Spleen (tissue), 7 donors: ENCODE data around the gene ABCA4.

ENCODE experiments used
- CTCF ChIP-seq, 11 experiments: fragments of 200-600 bp in 7 of 11; fragments of 450-650 bp in 4 of 11; sonication (generic) in 4 of 11; IDR thresholded peaks in 8 of 11; conservative IDR thresholded peaks in 3 of 11; 1 replicate in 7 of 11; 2 replicates in 4 of 11; pipeline versions ENCODE4 v1.4.0 to v1.8.0; 2016 to 2021; ENCODE audit warnings: antibody characterized with exemption in 11 of 11, inconsistent platforms in 4 of 11, mild to moderate bottlenecking in 1 of 11
- POLR2A ChIP-seq, 3 donors: fragments of 450-650 bp; IDR thresholded peaks; one replicate each; pipeline ENCODE4 v1.5.1; 2017; ENCODE audit warnings: antibody characterized with exemption in 3 of 3, mild to moderate bottlenecking in 1 of 3
- POLR2AphosphoS5 ChIP-seq, 3 donors: sonication (generic); formaldehyde crosslinking; IDR thresholded peaks; one replicate each; pipeline ENCODE4 v1.5.1; 2017; ENCODE audit warnings: antibody characterized with exemption in 3 of 3
- donor health status: DM: no; HTN: no; CAD: no; lungs with moderate emphysema.
- donor health status: DM: no; HTN: no; CAD: no.
- donor health status: DM: no; HTN: no; CAD: no.

GRCh38 chr1:93995837-93996536 is 125.0 kb downstream of the ABCA4 start:
- no peak for TF ChIP-seq CTCF (IDR thresholded peaks at IDR 0.05 in 8 of 11, conservative IDR thresholded peaks at IDR 0.05 in 3 of 11)
- no peak for TF ChIP-seq POLR2AphosphoS5 (IDR thresholded peaks at IDR 0.05)
- TF ChIP-seq POLR2A (IDR thresholded peaks at IDR 0.05), result no peak
